A549 treated with ZK216348 at 1 μM for 4 hours (cell line): Measurements from ENCODE around the gene NT5DC4. TPM values are rescaled to one million over a fixed set of nuclear protein-coding genes. Genes with fewer than 3 reads are reported as not detected.

Experiments
- total RNA-seq: library from RNA; stranded (reverse); fragments of 200-300 nt; extraction: Qiagen RNA extraction; gene quantifications from 5 replicates; pipeline ENCODE4 v1.2.3, GENCODE V29; 2022; ENCODE audit warnings: low read depth

Gene NT5DC4
- not detected in 5 replicates for total RNA-seq

GRCh38 chr2:112720785-112721184 is at the start of gene NT5DC4:
Gene NT5DC4 (plus strand): TSS chr2:112721020. CDS start chr2:112721080, 60 bp downstream.

GRCh38 chr2:112764071-112765044 is 43.5 kb downstream of the NT5DC4 start, which contains the start of gene CKAP2L:
Gene CKAP2L (minus strand): TSS chr2:112764609. CDS start chr2:112764598, 11 bp downstream.

GRCh38 chr2:112784199-112785189 is 63.7 kb downstream of the NT5DC4 start, which contains the start of gene IL1A:
Gene IL1A (minus strand): TSS chr2:112784493. CDS start chr2:112783770, 723 bp downstream.

Other genes starting within 250 kb of the NT5DC4 start
- 29.5 to 45.5 TPM (median 42.1 TPM) in 5 replicates for gene TTL, start 238.9 kb upstream of the NT5DC4 start, total RNA-seq
- gene POLR1B, start 178.6 kb upstream of the NT5DC4 start, total RNA-seq = 20.3 to 31.0 TPM (median 25.8 TPM) in 5 replicates
- 52.6 to 67.5 TPM (median 61.6 TPM) in 5 replicates for gene CHCHD5, start 136.4 kb upstream of the NT5DC4 start, total RNA-seq
- gene SLC20A1, start 75.1 kb upstream of the NT5DC4 start, total RNA-seq = 127 to 149 TPM (median 135 TPM) in 5 replicates
- 10.2 to 20.6 TPM (median 14.9 TPM) in 5 replicates for gene CKAP2L, start 43.6 kb downstream of the NT5DC4 start, total RNA-seq
- gene IL1A, start 63.5 kb downstream of the NT5DC4 start, total RNA-seq = 0.07 to 0.37 TPM (median 0.22 TPM) in 3 of 5 replicates, not detected in the others
- gene IL1B, start 115.8 kb downstream of the NT5DC4 start, total RNA-seq = 0.22 to 0.33 TPM in 2 of 5 replicates, not detected in the others
- not detected in 5 replicates for gene IL37, start 190.1 kb downstream of the NT5DC4 start, total RNA-seq